Measurements from ENCODE around the gene DHRSX.

- TF ChIP-seq POLR2A (IDR thresholded peaks at IDR 0.05) = no peak
- no peak for TF ChIP-seq CTCF (IDR thresholded peaks at IDR 0.05)
- TF ChIP-seq POLR2AphosphoS5 (IDR thresholded peaks at IDR 0.05) = no peak
These were observed 198.9 kb downstream of the DHRSX start for GRCh38 chrX:2301901-2302300.
